Fibroblast of pulmonary artery (primary cell): ENCODE results near the gene CACNG4.

Experiments used
- DNase-seq: peaks from one replicate; pipeline ENCODE4 v3.0.0-alpha.2; 2010; ENCODE audit warnings: low read depth
- H3K4me3 ChIP-seq: replicated peaks from 2 replicates; pipeline ENCODE4 v1.5.1; 2011; ENCODE audit warnings: low read depth, mild to moderate bottlenecking, control low read depth, low read length, moderate library complexity
- CTCF ChIP-seq: IDR thresholded peaks from 2 replicates; pipeline ENCODE4 v1.5.1; 2011; ENCODE audit warnings: mild to moderate bottlenecking, control low read depth, low read length, inconsistent platforms; ENCODE audit errors: missing control alignments

Gene CACNG4

GRCh38 chr17:66963909-66964771, at the start of gene CACNG4:
Gene CACNG4 (plus strand): TSS chr17:66964707. CDS start chr17:66964912, 205 bp downstream.
- no peak for DNase-seq
- no peak for TF ChIP-seq CTCF
- peak within 1 kb of the TSS; percentile 27 for H3K4me3 ChIP-seq

- TF ChIP-seq CTCF = peak; percentile 26
- no peak overlapping the region for H3K4me3 ChIP-seq
- peak; percentile 10 for DNase-seq
These were observed 49.3 kb upstream of the CACNG4 start for GRCh38 chr17:66915204-66915611.

GRCh38 chr17:66915792-66916191, 48.7 kb upstream of the CACNG4 start:
- no peak overlapping the region for H3K4me3 ChIP-seq
- no peak for TF ChIP-seq CTCF
- no peak for DNase-seq

GRCh38 chr17:66916946-66917345, 47.6 kb upstream of the CACNG4 start:
- no peak for TF ChIP-seq CTCF
- DNase-seq = no peak
- no peak overlapping the region for H3K4me3 ChIP-seq

GRCh38 chr17:66918896-66919295, 45.6 kb upstream of the CACNG4 start:
- no peak for DNase-seq
- no peak for TF ChIP-seq CTCF
- no peak overlapping the region for H3K4me3 ChIP-seq

GRCh38 chr17:66920435-66920834, 44.1 kb upstream of the CACNG4 start:
- DNase-seq = no peak
- TF ChIP-seq CTCF = no peak
- H3K4me3 ChIP-seq = no peak overlapping the region

- no peak for TF ChIP-seq CTCF
- no peak for DNase-seq
- no peak overlapping the region for H3K4me3 ChIP-seq
These were observed 43.6 kb upstream of the CACNG4 start for GRCh38 chr17:66920950-66921349.
